WTC11 (cell line): ENCODE data around the gene TPPP3.

ENCODE experiments used
- ELF4 ChIP-seq: sonication (generic); formaldehyde crosslinking; IDR thresholded peaks from 2 replicates; pipeline ENCODE4 v1.8.1; 2022; ENCODE audit warnings: low read depth, mild to moderate bottlenecking, moderate library complexity, missing genetic modification reagents
- NFE2L1 ChIP-seq: sonication (generic); formaldehyde crosslinking; IDR thresholded peaks from 2 replicates; pipeline ENCODE4 v1.8.1; 2023; ENCODE audit warnings: missing genetic modification reagents
- RELA ChIP-seq: sonication (generic); formaldehyde crosslinking; IDR thresholded peaks from 2 replicates; pipeline ENCODE4 v1.8.1; 2022; ENCODE audit warnings: missing genetic modification reagents, mild to moderate bottlenecking, borderline replicate concordance
- TF ChIP-seq, protein P1 (sequence below): fragments of 200-600 bp; IDR thresholded peaks from 2 replicates; pipeline ENCODE4 v1.8.0; 2022; ENCODE audit warnings: antibody characterized with exemption
- TF ChIP-seq, protein P2 (sequence below): sonication (generic); formaldehyde crosslinking; IDR thresholded peaks from 2 replicates; pipeline ENCODE4 v1.8.1; 2022; ENCODE audit warnings: low read depth, missing genetic modification reagents, borderline replicate concordance
- TF ChIP-seq, protein P3 (sequence below): sonication (generic); formaldehyde crosslinking; IDR thresholded peaks from 2 replicates; pipeline ENCODE4 v1.8.0; 2022; ENCODE audit warnings: mild to moderate bottlenecking, missing genetic modification reagents
- TF ChIP-seq, protein P4 (sequence below): sonication (generic); formaldehyde crosslinking; IDR thresholded peaks from 2 replicates; pipeline ENCODE4 v1.8.1; 2023; ENCODE audit warnings: mild to moderate bottlenecking, missing genetic modification reagents, moderate library complexity
- TF ChIP-seq, protein P5 (sequence below): sonication (generic); formaldehyde crosslinking; IDR thresholded peaks from 2 replicates; pipeline ENCODE4 v1.8.1; 2022; ENCODE audit warnings: mild to moderate bottlenecking, moderate library complexity, missing genetic modification reagents

DNA sequence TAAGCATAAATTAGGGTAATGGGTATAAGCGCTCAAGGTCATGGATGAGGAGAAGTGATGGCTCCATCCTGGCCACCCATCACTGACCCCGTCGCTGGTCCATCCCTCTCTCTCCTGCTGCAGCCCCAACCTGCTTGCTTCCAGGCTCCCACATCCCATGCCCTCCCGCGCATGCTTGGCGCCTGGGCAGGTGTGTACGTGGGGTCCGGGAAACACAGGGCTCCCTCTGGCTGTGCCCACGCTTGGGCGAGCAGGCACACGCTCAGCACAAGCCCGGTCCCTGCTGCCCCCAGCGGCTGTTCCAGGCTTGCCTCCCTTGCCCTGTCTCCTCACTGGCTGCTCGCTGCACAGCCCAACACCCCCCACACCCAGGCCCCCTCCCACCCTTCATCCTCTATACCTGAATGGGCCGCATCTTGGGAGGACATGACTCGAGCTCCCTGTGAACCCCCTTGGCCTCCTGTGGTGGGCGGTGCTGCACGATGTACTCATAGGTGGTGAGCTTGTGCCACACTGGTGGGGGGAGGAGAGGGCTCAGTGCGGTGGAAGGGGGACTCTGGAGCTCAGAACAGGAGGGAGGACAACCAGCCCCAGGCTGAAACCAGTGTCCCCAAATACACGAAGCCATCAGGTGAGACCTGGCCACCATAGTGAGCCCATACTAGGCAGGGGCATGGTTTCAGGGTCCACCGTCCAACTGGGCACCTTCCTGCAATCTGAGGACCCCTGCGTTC, 4.7 kb upstream of the TPPP3 start:
- TF ChIP-seq, protein P1, sequence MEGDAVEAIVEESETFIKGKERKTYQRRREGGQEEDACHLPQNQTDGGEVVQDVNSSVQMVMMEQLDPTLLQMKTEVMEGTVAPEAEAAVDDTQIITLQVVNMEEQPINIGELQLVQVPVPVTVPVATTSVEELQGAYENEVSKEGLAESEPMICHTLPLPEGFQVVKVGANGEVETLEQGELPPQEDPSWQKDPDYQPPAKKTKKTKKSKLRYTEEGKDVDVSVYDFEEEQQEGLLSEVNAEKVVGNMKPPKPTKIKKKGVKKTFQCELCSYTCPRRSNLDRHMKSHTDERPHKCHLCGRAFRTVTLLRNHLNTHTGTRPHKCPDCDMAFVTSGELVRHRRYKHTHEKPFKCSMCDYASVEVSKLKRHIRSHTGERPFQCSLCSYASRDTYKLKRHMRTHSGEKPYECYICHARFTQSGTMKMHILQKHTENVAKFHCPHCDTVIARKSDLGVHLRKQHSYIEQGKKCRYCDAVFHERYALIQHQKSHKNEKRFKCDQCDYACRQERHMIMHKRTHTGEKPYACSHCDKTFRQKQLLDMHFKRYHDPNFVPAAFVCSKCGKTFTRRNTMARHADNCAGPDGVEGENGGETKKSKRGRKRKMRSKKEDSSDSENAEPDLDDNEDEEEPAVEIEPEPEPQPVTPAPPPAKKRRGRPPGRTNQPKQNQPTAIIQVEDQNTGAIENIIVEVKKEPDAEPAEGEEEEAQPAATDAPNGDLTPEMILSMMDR, result no peak
- TF ChIP-seq ELF4 (CRISPR knock-in tag) (no peak), RELA (CRISPR knock-in tag) (no peak), NFE2L1 (CRISPR knock-in tag) (no peak)
- TF ChIP-seq, protein P2, sequence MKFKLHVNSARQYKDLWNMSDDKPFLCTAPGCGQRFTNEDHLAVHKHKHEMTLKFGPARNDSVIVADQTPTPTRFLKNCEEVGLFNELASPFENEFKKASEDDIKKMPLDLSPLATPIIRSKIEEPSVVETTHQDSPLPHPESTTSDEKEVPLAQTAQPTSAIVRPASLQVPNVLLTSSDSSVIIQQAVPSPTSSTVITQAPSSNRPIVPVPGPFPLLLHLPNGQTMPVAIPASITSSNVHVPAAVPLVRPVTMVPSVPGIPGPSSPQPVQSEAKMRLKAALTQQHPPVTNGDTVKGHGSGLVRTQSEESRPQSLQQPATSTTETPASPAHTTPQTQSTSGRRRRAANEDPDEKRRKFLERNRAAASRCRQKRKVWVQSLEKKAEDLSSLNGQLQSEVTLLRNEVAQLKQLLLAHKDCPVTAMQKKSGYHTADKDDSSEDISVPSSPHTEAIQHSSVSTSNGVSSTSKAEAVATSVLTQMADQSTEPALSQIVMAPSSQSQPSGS (CRISPR knock-in tag), result no peak
- TF ChIP-seq, protein P3, sequence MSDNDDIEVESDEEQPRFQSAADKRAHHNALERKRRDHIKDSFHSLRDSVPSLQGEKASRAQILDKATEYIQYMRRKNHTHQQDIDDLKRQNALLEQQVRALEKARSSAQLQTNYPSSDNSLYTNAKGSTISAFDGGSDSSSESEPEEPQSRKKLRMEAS (CRISPR knock-in tag), result no peak
- TF ChIP-seq, protein P4, sequence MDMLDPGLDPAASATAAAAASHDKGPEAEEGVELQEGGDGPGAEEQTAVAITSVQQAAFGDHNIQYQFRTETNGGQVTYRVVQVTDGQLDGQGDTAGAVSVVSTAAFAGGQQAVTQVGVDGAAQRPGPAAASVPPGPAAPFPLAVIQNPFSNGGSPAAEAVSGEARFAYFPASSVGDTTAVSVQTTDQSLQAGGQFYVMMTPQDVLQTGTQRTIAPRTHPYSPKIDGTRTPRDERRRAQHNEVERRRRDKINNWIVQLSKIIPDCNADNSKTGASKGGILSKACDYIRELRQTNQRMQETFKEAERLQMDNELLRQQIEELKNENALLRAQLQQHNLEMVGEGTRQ, result no peak
- TF ChIP-seq, protein P5, sequence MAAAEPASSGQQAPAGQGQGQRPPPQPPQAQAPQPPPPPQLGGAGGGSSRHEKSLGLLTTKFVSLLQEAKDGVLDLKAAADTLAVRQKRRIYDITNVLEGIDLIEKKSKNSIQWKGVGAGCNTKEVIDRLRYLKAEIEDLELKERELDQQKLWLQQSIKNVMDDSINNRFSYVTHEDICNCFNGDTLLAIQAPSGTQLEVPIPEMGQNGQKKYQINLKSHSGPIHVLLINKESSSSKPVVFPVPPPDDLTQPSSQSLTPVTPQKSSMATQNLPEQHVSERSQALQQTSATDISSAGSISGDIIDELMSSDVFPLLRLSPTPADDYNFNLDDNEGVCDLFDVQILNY (CRISPR knock-in tag), result no peak
